AG10803 (cell line): ENCODE results near the gene KCNJ13.

Source experiments
- DNase-seq: peaks from one replicate; pipeline ENCODE4 v3.0.0; 2010; ENCODE audit warnings: low read depth
- H3K4me3 ChIP-seq: 2 replicates; pipeline ENCODE4 v1.5.1; 2011; ENCODE audit warnings: mild to moderate bottlenecking, low read length, control low read depth
- TF ChIP-seq, protein P1 (sequence below): conservative IDR thresholded peaks from 2 replicates; pipeline ENCODE4 v1.5.1; 2011; ENCODE audit warnings: mild to moderate bottlenecking, low read length, control low read depth, inconsistent platforms

Gene KCNJ13

DNA sequence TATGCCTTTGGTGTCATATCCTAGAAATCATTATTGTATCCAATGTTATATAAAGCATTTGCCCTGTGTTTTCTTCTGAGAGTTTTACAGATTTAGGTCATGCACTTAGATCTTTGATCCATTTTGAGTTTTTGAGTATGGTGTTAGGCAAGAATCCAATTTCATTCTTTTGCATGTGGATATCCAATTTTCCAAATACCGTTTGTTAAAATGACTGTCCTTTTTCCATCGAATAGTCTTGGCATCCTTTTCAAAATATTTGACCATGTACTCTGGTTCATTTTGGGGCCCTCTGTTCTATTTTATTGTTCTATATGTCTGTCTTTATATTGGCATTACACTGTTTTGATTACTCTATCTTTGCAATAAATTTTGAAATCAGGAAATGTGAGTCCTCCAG, 23.8 kb upstream of the KCNJ13 start:
- H3K4me3 ChIP-seq: no peak overlapping the region
- DNase-seq: no peak
- TF ChIP-seq, protein P1, sequence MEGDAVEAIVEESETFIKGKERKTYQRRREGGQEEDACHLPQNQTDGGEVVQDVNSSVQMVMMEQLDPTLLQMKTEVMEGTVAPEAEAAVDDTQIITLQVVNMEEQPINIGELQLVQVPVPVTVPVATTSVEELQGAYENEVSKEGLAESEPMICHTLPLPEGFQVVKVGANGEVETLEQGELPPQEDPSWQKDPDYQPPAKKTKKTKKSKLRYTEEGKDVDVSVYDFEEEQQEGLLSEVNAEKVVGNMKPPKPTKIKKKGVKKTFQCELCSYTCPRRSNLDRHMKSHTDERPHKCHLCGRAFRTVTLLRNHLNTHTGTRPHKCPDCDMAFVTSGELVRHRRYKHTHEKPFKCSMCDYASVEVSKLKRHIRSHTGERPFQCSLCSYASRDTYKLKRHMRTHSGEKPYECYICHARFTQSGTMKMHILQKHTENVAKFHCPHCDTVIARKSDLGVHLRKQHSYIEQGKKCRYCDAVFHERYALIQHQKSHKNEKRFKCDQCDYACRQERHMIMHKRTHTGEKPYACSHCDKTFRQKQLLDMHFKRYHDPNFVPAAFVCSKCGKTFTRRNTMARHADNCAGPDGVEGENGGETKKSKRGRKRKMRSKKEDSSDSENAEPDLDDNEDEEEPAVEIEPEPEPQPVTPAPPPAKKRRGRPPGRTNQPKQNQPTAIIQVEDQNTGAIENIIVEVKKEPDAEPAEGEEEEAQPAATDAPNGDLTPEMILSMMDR: no peak

DNA sequence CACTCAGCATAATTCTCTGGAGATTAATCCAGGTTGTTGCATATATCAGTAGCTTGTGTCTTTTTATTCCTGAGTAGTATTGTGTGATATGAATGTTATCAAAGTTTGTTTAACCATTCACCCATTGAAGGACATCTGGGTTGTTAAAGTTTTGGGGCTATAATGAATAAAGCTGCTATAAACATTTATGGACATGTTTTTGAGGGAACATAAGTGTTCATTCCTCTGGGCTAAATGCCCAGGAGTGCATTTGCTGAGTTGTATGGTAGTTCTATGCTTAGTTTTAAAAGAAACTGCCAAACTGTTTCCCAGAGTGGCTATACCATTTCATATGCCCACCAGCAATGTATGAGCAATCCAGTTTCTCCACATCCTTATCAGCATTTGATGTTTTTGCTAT, 21.8 kb upstream of the KCNJ13 start:
- no peak overlapping the region for H3K4me3 ChIP-seq
- no peak for DNase-seq
- TF ChIP-seq, protein P1: no peak

DNA sequence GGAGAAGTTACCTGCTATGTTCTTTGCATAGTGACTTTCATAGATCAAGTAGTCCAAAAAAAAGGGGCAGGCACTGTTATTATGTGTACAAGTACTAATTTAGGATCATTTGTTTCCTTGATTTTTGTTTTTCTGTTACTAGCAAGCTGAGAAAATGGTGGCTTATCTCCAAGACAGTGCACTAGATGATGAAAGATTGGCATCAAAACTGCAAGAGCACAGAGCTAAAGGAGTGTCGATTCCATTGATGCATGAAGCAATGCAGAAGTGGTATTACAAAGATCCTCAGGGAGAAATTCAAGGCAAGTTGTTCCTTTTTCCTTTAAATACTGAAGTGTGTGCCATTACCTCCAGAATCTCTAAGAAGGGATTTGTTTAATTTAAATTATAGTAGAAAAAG, 19.6 kb upstream of the KCNJ13 start:
- peak; percentile 78 for DNase-seq
- H3K4me3 ChIP-seq: no peak overlapping the region
- TF ChIP-seq, protein P1: no peak

DNA sequence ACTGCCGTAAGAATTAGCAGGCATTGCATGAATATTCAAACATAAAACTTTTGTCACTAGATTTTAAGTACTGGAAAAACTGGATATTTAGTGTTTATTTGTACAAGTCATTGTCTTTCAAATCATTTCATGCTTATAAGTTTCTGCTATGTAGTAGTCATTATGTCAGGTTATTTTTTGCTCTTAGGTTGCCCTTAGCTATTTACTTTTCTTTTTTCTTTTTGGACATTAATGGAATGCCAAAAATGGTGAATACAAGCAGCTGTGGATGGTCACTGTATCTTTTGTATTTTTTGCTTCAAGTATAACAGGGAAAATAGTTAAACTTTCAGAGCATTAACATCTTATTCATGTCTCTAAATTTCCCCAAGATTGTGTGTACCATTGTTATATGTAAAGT, 18.6 kb upstream of the KCNJ13 start:
- TF ChIP-seq, protein P1: no peak
- DNase-seq: no peak
- H3K4me3 ChIP-seq: no peak overlapping the region

DNA sequence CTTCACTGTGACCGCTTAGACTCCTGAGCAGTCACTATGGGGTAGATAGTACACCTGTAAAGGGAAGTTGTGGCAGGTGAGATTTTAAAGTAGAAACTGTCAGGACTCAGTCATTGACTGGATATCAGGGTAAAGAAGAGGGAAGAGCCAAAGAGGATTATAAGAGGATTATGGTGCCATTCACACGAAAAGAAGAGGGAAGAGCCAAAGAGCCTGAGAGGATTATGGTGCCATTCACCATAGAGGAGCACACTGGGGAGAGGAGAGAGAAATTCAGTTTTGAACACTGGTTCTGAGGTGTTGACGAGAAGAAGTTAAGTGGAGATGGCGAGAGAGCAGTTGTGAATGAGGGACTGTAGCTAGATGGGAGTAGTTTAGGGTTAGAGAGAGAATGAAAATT, 16.9 kb upstream of the KCNJ13 start:
- no peak overlapping the region for H3K4me3 ChIP-seq
- DNase-seq: no peak
- TF ChIP-seq, protein P1: no peak

DNA sequence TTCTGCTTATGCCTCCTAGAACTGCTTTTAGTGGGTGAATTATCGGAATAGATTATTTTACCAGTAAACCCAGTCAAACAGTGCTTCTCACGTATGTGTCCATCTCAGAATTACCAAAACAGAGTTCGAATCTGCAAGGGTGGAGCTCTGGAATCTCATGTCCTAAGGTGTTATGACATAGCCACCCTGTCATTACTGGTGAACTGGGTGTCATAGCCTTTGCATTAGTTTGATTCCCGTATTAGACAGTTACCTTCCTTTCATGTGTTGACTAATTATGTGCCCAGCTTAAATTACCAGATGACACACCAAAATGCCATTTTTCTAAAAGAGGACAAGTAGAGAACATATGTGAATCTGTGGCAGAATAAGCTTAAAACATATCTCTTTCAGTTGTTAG, 15.2 kb upstream of the KCNJ13 start:
- H3K4me3 ChIP-seq: no peak overlapping the region
- DNase-seq: no peak
- TF ChIP-seq, protein P1: no peak

DNA sequence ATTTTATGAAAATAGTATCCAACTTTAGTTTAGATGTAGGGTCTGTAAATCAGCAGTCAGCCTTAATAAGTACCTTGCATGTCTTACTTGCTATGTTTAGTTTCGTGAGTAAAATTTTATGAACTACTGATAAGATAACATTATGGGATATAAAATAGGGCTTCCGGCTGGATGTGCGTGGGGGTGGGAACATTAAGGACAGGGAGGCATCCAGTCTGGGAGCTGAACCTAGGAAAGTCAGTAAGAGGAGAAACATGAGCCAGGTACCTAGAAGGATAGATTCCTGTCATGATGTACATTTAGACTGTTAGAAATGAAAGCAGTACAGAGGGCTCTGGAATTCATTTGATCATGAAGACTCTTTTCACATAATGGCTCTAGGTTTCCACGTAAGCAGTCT, 12.7 kb upstream of the KCNJ13 start:
- no peak for DNase-seq
- TF ChIP-seq, protein P1: no peak
- H3K4me3 ChIP-seq: no peak overlapping the region
